GM19043 (cell line): ENCODE data around the gene CFAP54.
"Not testable (repeated sequence)": the region's sequence is repeated elsewhere in the genome, so short reads cannot be mapped to it uniquely, and the experiment has no call there.

Source experiments
- ATAC-seq: cut with Tn5 transposase; IDR thresholded peaks from one replicate; pipeline ENCODE4 v1.9.1; 2021; ENCODE audit warnings: low read depth; ENCODE audit not compliant: unreplicated experiment

The CFAP54 gene

DNA sequence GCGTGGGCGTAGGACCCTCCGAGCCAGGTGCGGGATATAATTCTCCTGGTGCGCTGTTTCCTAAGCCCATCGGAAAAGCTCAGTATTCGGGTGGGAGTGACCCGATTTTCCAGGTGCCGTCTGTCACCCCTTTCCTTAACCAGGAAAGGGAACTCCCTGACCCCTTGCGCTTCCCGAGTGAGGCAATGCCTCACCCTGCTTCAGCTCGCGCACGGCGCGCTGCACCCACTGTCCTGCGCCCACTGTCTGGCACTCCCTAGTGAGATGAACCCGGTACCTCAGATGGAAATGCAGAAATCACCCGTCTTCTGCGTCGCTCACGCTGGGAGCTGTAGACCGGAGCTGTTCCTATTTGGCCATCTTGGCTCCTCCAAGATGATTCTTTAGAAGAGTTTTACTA lies 240.1 kb downstream of the CFAP54 start:
- not testable (repeated sequence) for ATAC-seq

DNA sequence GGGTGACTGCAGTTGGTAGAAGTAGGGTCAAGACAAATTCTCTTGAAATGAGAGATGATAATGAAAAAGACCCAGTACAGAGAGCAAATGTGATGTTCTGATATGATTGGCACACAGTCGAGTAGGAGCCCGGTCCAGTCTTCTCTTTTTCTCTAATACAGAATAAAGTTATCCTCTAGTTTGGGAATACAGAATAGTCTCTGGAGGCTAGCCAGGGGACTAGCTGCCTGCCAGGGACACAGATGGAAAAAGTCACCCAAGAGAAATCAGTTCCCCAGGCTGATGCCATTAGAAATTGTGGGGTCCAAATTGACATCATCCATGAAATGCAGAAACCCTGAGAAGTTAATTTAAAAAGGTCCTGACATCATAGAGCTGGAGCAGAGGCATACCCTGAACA lies 240.5 kb downstream of the CFAP54 start:
- no peak for ATAC-seq

DNA sequence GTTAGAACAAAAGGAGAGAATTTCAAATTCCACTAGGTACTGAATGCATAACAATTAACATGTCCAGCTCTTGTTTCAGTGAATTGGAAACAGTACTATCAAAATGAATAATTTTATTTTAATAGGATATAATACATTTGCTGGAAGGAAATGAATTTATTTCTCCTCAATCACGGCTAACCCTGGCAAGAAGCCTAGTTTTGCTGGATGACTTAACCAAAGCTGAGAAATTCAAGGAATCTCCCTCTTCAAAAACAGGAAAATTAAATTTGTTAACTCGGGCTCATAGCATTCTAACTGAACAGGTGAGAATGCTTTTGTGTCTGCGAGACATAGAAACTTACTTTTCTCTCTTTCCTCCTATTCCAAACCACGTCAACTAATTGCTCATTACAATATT lies 254.2 kb downstream of the CFAP54 start:
- ATAC-seq: no peak

DNA sequence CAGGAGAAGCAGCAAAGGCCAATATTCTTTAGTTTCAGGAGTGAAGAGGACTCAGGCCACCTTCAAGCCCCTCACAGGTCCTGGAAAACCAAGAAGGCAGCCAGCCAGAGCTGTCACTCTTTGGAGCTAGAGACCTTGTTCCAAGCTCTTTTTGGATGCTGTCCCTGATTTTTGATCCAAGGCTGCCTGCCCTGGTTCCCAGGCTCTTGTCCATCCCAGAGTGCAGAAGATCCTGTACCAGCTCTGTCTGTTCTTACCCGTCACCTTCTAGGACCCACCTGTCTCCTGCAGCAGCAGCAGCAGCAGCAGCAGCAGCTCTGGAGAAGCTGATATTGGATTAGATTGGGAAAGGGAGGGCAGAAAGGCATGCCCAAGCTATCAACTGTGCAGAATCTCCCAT lies 260.6 kb downstream of the CFAP54 start:
- no peak for ATAC-seq

DNA sequence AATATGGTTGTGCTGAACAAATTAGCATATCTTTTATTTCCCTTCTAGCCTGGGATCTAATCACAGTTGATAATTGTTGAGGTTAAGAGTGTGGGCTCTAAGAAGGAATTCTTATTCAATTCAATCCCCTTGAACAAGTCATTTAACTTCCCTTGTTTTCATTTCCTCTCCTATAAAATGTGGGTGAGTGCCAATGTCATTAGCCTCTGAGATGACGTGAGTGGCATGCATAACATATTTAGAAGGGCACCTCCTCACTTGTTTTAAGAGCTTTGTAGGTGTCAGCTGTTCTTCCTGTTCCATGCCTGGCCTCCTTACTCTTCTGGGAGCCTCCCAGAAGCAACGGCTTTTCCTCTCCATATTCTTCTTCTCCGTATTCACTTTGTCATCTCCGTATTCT lies 262.2 kb downstream of the CFAP54 start:
- no peak for ATAC-seq

DNA sequence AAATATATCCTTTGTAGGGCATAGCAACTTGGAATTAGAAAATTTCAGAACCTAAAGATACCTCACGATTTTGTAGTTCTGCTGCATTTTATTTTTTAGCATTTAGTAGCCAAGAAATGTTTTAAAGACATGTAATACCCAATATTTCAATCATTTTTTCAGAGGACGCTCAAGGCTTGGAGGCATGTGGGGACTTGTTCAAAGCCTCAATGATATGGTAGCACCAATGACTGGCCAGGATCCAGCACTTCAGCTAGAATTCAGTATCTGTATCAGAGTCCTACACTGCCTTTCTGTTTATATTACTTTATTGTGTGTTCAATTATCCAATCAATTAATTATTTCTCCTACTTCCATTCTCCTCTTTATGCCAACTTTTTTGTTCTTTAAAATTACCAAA lies 262.8 kb downstream of the CFAP54 start:
- no peak for ATAC-seq

DNA sequence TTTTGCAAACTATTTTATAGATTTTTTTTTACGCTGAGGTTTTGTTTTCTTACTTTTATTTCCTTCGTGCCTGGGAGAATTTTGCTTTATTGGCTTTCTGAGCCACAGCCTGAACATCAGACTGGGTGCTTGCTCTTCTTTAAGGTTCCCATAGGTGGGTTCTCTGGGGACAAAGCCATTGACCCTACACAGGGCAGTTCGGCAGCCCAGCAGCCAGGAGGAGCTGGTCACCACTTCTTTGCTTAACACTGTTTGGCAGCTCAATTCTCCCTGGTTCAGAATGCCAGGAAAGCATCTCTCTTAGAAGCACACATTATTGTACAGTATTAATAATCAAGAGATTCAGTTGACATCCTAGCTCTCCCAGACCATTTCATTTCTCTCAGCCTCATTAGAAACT lies 276.9 kb downstream of the CFAP54 start:
- ATAC-seq: no peak

DNA sequence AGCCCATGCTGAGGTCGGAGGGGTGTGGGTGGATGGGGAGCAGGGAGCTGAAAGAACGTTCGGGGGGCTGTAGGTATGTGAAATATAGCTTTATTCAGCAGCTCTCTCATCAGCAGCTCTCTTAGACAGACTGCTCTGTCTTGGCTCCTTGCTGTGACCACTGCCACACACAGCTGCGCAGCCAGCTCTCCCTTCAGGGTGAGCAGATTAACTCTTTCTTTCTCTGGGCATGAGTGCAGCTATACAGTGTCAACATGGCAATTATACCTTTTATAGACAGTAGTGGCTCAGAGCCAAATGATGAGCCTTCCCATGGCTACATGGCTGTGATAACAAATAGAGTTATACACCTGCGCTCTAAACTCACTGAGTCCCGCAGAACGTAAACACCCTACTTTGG lies 280.0 kb downstream of the CFAP54 start:
- ATAC-seq: no peak

DNA sequence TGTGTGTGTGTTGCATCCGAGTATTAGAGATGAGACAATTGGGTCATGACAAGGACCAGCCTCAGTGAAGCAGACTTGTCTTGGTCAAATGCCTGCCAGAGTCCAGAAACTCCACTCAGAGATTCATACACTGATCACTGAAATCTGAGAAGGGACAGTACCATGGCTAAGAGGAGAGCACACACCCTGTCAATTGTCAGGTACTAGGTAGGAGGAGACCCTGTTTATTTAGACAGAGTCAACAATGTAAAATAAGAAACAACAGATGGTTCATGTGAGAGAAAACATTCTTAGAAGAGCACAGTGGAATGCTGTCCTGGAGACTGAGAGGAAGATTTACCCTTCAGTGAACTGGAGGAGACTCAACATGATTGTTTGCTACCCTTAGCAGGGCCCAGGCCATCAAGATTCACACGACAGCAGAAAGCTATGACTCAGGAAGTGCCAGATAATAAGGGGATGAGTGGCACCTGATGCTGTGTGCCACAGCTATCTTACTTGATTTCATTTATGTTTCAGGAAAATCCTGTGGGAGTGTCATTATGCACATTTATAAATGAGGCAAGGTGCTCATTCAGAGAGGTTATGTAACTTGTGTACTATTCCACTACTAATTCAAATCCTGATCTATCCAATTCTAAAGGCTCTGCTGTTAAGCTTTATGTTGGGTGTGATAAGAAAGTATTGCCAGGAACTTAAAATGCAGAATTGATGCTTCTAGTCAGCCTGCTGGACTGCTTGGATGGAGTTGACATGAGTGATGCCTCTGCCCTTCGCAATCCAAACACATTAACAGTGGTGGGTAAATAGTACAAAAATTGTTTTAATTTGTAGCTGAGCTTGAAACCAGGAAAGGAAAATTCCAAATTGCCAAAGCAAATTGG lies 281.1 kb downstream of the CFAP54 start:
- ATAC-seq: no peak

DNA sequence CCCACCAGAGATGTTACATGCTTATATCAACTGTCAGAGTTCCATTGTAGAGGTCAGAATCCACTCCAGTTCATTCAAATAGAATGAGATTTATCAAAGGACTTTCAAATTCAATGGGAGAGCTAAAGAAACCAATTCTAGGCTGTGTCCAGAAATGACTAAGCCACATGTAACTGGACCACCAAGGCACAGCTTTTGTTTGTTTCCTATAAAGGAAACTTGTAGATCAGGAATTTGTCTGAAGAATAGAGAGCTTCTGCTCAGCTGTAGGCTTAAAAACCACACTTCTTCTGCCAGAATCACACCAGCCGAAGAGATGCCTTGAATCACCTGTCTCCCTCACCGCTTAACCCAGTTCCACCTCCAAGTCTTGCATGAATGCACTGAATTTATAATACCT lies 283.7 kb downstream of the CFAP54 start:
- ATAC-seq: no peak

DNA sequence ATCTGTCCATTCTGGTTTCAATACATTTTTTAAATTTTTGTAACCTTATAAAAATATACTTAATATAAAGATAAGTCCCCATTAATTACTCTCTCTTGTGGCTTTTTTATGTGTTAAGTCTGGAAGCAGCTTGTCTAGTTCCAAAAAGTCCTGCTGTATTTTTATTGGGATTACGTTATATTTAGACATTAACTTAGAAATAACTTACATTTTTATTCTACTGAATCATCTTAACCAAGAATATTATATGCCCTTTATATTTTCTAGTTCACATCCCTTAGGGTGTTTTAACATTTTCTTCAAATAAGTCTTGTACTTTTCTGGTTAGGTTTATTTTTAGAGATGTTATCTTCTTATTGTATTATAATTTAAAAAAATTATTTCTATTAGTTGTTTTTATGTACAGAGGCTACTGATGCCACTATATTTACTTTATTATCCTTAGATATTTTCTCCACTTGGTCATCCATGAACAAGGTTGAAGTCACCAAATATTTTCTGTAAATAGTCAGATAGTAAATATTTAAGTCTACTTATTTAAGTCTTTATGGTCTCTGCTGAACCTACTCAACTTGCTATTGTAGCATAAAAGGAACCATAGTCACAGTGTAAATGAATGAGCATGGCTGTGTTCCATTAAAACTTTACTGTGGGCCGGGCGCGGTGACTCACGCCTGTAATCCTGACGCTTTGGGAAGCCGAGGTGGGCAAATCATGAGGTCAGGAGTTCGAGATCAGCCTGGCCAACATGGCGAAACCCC lies 285.3 kb downstream of the CFAP54 start:
- no peak for ATAC-seq

DNA sequence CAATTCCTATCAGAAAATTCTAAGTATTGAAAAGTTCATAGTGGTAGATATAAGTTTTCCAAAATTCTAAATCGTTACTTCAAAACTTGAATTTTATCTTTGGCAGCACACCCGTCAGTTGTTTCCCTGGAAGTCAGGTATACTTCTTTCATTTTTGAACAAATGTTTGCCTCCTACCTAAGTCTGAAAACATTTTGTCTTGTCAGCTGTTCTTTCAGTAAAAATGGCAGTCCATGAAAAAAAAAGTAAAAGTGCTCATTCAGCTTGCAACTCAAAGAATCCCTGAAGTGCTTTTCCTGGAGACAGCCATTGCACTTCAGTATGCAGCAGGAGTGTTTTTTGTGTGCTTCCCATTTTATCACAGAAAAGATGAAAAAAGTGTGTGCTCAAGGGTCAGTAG lies 287.5 kb downstream of the CFAP54 start:
- no peak for ATAC-seq

DNA sequence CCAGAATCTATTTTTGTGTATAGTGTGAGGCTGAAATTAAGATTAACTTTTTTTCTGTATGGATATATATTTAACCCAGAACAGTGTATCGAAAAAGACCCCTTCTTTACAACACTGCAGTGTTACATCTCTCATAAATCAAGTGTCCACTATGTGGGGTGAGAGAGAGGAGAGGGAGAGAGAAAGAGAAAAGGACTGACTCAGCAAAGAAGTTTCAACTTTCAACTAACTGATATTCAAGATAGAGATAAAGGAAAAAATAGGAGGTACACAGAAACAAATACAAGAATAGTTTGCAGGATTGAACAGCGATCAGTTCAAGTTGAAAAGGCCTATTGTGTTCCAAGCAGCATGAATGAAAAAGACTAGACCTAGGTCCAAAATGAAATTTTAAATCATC lies 291.0 kb downstream of the CFAP54 start:
- ATAC-seq: no peak

DNA sequence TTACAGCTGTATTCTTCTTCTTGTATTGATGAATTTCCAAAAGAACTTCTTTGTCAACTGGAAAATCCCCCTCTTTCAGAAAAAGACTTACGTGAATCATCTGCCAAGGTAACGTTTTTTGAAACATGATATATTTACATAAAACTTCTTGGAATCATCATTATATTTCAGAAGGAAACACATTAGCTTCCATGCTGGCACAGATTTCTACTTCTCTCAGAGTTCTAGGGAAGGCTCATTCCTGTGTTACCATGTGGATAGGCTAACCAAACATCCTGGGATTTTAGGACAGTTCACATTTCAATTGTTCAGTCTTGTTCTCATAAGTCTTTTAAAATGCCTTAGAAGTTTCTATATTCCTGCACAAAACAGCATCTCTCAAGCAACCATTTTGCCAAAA lies 297.4 kb downstream of the CFAP54 start:
- no peak for ATAC-seq

DNA sequence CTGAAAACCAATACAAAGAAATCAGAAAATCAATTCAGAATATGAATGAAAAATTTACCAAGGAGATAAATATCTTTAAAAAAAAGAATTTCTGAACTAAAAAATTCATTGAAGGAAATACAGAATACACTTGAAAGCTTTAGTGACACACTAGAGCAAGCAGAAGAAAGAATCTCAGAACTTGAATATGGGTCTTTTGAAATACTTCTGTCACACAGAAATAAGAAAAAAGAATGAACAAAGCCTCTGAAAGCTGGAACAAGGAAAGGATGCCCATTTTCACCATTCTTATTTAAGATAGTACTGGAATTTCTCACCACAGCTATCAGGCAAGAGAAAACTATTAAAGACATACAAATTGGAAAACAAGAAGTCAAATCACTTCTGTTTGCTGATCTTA lies 314.6 kb downstream of the CFAP54 start:
- ATAC-seq: no peak

DNA sequence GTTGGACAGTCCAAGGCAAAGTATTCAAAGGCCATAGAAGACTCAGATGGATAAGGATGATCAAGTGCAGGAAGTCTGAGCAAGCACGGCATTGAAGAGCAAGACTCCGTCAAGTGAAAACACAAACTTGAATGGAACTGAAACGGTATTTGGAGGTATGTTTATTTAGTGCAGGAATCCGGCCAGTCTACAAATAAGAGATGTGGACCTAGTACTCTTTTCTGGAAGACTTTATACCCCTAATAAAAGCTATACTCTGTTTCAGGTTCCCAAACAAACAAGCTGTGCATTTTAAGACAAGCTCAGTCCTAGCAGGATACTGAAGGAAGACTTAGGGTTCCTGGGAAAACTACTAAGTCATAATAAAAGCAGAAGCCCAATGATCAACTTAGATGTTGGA lies 316.9 kb downstream of the CFAP54 start:
- ATAC-seq: no peak

DNA sequence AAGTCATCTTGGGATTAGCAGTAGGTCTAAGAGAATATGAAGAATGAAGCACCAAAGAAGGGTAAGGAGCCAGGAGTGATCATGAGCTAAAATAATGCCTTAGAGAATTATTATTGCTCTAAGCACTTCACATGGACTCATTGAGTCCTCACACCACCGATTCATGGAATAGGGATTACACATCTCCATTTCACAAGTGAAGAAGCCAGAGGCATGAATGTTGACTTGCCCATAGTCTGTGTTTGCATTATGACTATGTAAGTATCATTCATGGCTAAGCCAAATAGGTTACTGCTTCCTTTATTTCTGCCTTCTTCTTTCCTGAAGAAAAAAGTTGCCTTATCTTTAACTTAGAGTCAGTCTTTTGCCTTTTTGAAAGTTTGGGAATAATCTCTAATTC lies 318.4 kb downstream of the CFAP54 start:
- ATAC-seq: no peak

DNA sequence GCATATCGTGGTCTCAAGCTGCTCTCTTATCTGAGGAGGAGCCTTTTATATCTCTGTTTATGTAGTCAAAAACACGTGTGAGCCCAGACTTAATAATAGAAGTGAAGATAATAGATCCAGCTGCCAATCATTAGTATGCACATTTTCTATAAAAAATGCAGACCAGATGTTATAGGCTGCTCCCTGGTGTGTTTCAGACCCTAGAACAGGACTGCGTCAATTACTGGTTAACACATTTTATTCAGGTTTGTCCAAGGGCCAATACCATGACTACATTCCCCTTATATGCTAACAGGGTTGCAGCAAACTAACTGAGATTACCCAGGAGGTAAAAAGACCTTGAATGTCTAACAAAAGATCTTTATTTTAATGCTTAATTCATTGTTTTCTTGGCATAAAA lies 319.2 kb downstream of the CFAP54 start:
- ATAC-seq: no peak

DNA sequence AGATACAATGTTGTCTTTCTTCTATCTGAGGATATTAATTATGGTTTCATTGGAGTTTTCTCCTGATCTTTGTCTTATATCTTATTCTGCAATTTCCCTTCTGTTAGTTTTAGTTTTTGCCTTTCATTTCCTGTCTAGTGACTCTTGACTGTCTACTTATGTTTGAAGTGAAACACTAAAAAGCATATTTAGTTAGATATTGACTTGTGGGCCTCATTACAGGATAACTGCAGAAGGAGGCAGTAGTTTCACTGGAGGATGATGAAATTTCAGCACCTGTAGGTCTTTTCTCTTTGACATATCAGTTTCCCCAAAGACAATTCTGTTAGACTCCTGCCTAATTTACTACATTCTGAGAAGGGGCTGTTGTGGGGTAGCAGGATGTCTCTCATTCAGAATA lies 320.1 kb downstream of the CFAP54 start:
- ATAC-seq: no peak

DNA sequence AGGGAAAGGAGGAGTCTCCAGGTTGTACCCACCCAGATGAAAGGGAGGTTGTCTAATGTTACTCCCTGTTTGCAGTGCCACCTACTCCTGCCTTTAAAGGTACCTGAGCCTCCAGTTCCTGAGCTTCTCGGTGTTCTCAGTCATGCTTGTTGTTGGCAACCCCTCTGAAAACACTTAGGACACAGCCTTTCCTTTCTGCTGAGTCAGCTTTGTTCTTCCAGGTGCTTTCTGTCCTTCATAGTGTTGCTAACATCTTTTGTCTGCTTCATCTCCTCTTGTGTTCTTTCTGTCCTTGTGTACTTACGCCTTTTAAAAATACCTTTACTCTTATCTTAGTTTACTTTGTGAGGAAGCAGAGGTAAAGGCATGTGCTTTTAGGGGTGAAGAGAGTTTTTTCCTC lies 320.7 kb downstream of the CFAP54 start:
- no peak for ATAC-seq

DNA sequence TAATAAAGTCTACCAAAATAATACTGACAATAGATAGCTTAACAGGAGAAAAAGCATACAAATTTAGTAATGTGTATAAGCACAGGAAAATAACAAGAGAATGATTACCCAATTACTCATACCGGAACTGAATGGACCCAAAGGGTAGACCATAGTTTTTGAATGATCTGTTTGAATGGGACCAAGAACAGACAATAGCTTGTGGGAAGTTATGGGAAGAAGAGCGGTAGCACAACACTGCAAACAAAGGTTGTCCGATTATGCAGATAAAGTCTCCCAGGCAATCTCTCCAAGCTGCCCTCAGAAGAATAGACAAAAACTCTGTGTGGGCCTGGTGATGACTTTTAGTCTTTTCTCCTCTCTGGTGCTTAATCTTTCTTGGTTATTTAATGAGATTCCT lies 321.1 kb downstream of the CFAP54 start:
- no peak for ATAC-seq

DNA sequence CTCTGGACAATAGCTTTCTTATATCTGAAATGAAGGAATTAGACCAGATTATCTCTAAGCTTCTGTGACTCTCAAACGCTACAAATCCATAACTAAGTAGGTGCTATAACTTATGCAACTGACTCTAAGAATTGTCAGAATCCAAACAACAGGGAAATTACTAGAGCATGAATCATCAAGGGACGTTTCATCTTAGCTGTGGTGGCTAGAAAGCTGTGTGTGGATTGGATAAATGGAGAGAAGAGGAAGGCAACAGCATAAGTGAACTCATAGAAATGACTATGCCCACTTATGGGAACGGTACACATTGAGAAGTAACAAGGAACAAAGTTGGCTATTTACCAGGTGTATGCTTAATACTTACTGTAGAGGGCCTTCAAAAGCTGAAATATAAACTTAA lies 321.7 kb downstream of the CFAP54 start:
- no peak for ATAC-seq
